HepG2 (cell line): ENCODE measurements around the gene ZFP90. TPM values are rescaled to one million over a fixed set of nuclear protein-coding genes. Genes with fewer than 3 reads are reported as not detected.

Experiments
- AHR ChIP-seq: IDR thresholded peaks from 2 replicates; pipeline ENCODE4 v1.6.1; 2018; ENCODE audit warnings: missing genetic modification reagents, missing compliant biosample characterization
- BCL3 ChIP-seq: sonication (generic); formaldehyde crosslinking; IDR thresholded peaks from 2 replicates; pipeline ENCODE4 v1.5.1; 2020; ENCODE audit warnings: mild to moderate bottlenecking, missing genetic modification reagents, moderate library complexity
- DR1 ChIP-seq: sonication (generic); formaldehyde crosslinking; IDR thresholded peaks from 2 replicates; pipeline ENCODE4 v1.8.0; 2021; ENCODE audit warnings: mild to moderate bottlenecking, missing genetic modification reagents, inconsistent platforms
- DRAP1 ChIP-seq: IDR thresholded peaks from 2 replicates; pipeline ENCODE4 v1.6.1; 2016; ENCODE audit warnings: missing genetic modification reagents, missing compliant biosample characterization
- GPN1 ChIP-seq: sonication (generic); formaldehyde crosslinking; IDR thresholded peaks from 2 replicates; pipeline ENCODE4 v1.5.1; 2020; ENCODE audit warnings: missing genetic modification reagents, borderline replicate concordance
- HMGA1 ChIP-seq: sonication (generic); formaldehyde crosslinking; conservative IDR thresholded peaks from 2 replicates; pipeline ENCODE4 v1.4.0; 2020; ENCODE audit warnings: missing genetic modification reagents
- IKZF4 ChIP-seq: sonication (generic); formaldehyde crosslinking; IDR thresholded peaks from 2 replicates; pipeline ENCODE4 v1.5.1; 2020; ENCODE audit warnings: borderline replicate concordance, mild to moderate bottlenecking, low read depth, missing genetic modification reagents; ENCODE audit errors: not compliant biosample characterization
- MTF2 ChIP-seq: sonication (generic); formaldehyde crosslinking; IDR thresholded peaks from 2 replicates; pipeline ENCODE4 v1.5.0; 2020; ENCODE audit warnings: missing genetic modification reagents, borderline replicate concordance
- NCOR1 ChIP-seq: fragments of 200-600 bp; sonication (generic); IDR thresholded peaks from 2 replicates; pipeline ENCODE4 v1.7.0; 2017; ENCODE audit warnings: antibody characterized with exemption, low read length, borderline replicate concordance
- PRDM10 ChIP-seq: sonication (generic); formaldehyde crosslinking; IDR thresholded peaks from 2 replicates; pipeline ENCODE4 v1.4.0; 2020; ENCODE audit warnings: low read depth, missing genetic modification reagents
- ZBTB33 ChIP-seq: sonication (generic); formaldehyde crosslinking; IDR thresholded peaks from 2 replicates; pipeline ENCODE4 v1.4.0; 2020; ENCODE audit warnings: missing genetic modification reagents
- ZBTB7B ChIP-seq: sonication (generic); formaldehyde crosslinking; IDR thresholded peaks from 2 replicates; pipeline ENCODE4 v1.4.0; 2020; ENCODE audit warnings: missing genetic modification reagents
- ZFX ChIP-seq: sonication (generic); formaldehyde crosslinking; IDR thresholded peaks from 2 replicates; pipeline ENCODE4 v1.4.0; 2020; ENCODE audit warnings: mild to moderate bottlenecking, low read depth, missing genetic modification reagents, moderate library complexity
- ZNF572 ChIP-seq: sonication (generic); formaldehyde crosslinking; IDR thresholded peaks from 2 replicates; pipeline ENCODE4 v1.5.1; 2020; ENCODE audit warnings: mild to moderate bottlenecking, missing genetic modification reagents
- ZNF7 ChIP-seq: IDR thresholded peaks from 2 replicates; pipeline ENCODE4 v1.6.1; 2016; ENCODE audit warnings: missing biosample characterization, missing genetic modification reagents
- ZNF782 ChIP-seq: sonication (generic); formaldehyde crosslinking; IDR thresholded peaks from 2 replicates; pipeline ENCODE4 v1.4.0; 2020; ENCODE audit warnings: missing genetic modification reagents, mild to moderate bottlenecking, borderline replicate concordance
- polyA plus RNA-seq, 8 experiments: library from polyadenylated mRNA; depleted of rRNA in 3 of 8; stranded (reverse) in 7 of 8; unstranded in 1 of 8; fragments of >200 nt; fragmentation: Illumina TruSeq in 4 of 8; extraction: Trizol in 4 of 8; gene quantifications; 2 replicates each; pipeline versions ENCODE4 v1.2.1 to v1.2.3, GENCODE V29; 2011 to 2016; ENCODE audit warnings: low read depth in 4 of 8, missing spikeins in 1 of 8, mixed read lengths in 1 of 8; ENCODE audit not compliant: insufficient read depth in 1 of 8
- total RNA-seq, 5 experiments: library from RNA; depleted of rRNA; stranded (reverse); fragments of >200 nt; fragmentation: Illumina TruSeq; extraction: Trizol; gene quantifications; 2 replicates each; pipeline ENCODE4 v1.2.3, GENCODE V29; 2016; ENCODE audit warnings: low read depth in 1 of 5
- TF ChIP-seq, protein P1 (sequence below): sonication (generic); formaldehyde crosslinking; IDR thresholded peaks from 2 replicates; pipeline ENCODE4 v1.8.1; 2022; ENCODE audit warnings: mild to moderate bottlenecking, missing genetic modification reagents
- TF ChIP-seq, protein P2 (sequence below): IDR thresholded peaks from 2 replicates; pipeline ENCODE4 v1.6.1; 2016; ENCODE audit warnings: low read depth, borderline replicate concordance

Gene ZFP90
- total and polyA plus RNA-seq, 2 of the 13 experiments (the other 11 are each of a cell fraction or from before 2014, with no cell fraction given) = 17.6 to 18.9 TPM

- TF ChIP-seq PRDM10 (no peak), DRAP1 (CRISPR knock-in tag) (peak; percentile 57), ZNF572 (CRISPR knock-in tag) (0 out of 2 replicates have a peak, but pooled peaks have one; percentile 58), ZNF782 (CRISPR knock-in tag) (peak; percentile 78; the same call in 1 of the 2 replicates), AHR (CRISPR knock-in tag) (peak; percentile 52; the same call in 1 of the 2 replicates), ZNF7 (CRISPR knock-in tag) (no peak), HMGA1 (CRISPR knock-in tag) (no peak), ZBTB33 (CRISPR knock-in tag) (peak; percentile 62; the same call in 1 of the 2 replicates), BCL3 (CRISPR knock-in tag) (no peak), MTF2 (no peak; the same call in 1 of the 2 replicates), ZFX (CRISPR knock-in tag) (peak; percentile 49; the same call in 1 of the 2 replicates), ZBTB7B (CRISPR knock-in tag) (no peak), DR1 (CRISPR knock-in tag) (no peak), IKZF4 (no peak), NCOR1 (no peak), GPN1 (CRISPR knock-in tag) (no peak)
- TF ChIP-seq, protein P1, sequence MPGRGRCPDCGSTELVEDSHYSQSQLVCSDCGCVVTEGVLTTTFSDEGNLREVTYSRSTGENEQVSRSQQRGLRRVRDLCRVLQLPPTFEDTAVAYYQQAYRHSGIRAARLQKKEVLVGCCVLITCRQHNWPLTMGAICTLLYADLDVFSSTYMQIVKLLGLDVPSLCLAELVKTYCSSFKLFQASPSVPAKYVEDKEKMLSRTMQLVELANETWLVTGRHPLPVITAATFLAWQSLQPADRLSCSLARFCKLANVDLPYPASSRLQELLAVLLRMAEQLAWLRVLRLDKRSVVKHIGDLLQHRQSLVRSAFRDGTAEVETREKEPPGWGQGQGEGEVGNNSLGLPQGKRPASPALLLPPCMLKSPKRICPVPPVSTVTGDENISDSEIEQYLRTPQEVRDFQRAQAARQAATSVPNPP (CRISPR knock-in tag) = no peak
- TF ChIP-seq, protein P2, sequence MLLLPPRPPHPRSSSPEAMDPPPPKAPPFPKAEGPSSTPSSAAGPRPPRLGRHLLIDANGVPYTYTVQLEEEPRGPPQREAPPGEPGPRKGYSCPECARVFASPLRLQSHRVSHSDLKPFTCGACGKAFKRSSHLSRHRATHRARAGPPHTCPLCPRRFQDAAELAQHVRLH = 0 out of 2 replicates have a peak, but pooled peaks have one; percentile 71
Observed at GRCh38 chr16:68528686-68529379, 10.3 kb upstream of the ZFP90 start (continued).
